Osteocyte (in vitro differentiated cells): ENCODE measurements around the gene NACC2. TPM values are rescaled to one million over a fixed set of nuclear protein-coding genes. Genes with fewer than 3 reads are reported as not detected.

Experiments
- DNase-seq: peaks from one replicate; pipeline ENCODE4 v3.0.0; 2021; ENCODE audit warnings: mixed read lengths; ENCODE audit not compliant: unreplicated experiment; ENCODE audit errors: extremely low spot score
- H3K27ac Mint-ChIP-seq: one replicate; pipeline ENCODE4 v1.8.0; 2021; ENCODE audit warnings: mild to moderate bottlenecking, mixed read lengths; ENCODE audit not compliant: unreplicated experiment
- H3K27me3 Mint-ChIP-seq: one replicate; pipeline ENCODE4 v1.8.0; 2021; ENCODE audit warnings: mixed read lengths; ENCODE audit not compliant: unreplicated experiment
- H3K36me3 Mint-ChIP-seq: one replicate; pipeline ENCODE4 v1.8.0; 2021; ENCODE audit warnings: mixed read lengths; ENCODE audit not compliant: unreplicated experiment
- H3K4me1 Mint-ChIP-seq: one replicate; pipeline ENCODE4 v1.8.0; 2021; ENCODE audit warnings: mixed read lengths; ENCODE audit not compliant: unreplicated experiment
- H3K4me3 Mint-ChIP-seq: one replicate; pipeline ENCODE4 v1.8.0; 2021; ENCODE audit warnings: mild to moderate bottlenecking, moderate library complexity, mixed read lengths; ENCODE audit not compliant: unreplicated experiment
- H3K9me3 Mint-ChIP-seq: one replicate; pipeline ENCODE4 v1.8.0; 2021; ENCODE audit warnings: mixed read lengths; ENCODE audit not compliant: unreplicated experiment
- total RNA-seq: library from RNA; stranded (reverse); gene quantifications from 2 replicates; pipeline ENCODE4 v1.2.1, GENCODE V29; 2021
- TF ChIP-seq, protein P1 (sequence below): fragments of 200-600 bp; sonication (generic); IDR thresholded peaks from 2 replicates; pipeline ENCODE4 v1.5.0; 2021; ENCODE audit warnings: antibody characterized with exemption, mild to moderate bottlenecking, moderate library complexity

NACC2 gene
- total RNA-seq, 1 donor from 2014 or later: 40.1 TPM

- TF ChIP-seq, protein P1, sequence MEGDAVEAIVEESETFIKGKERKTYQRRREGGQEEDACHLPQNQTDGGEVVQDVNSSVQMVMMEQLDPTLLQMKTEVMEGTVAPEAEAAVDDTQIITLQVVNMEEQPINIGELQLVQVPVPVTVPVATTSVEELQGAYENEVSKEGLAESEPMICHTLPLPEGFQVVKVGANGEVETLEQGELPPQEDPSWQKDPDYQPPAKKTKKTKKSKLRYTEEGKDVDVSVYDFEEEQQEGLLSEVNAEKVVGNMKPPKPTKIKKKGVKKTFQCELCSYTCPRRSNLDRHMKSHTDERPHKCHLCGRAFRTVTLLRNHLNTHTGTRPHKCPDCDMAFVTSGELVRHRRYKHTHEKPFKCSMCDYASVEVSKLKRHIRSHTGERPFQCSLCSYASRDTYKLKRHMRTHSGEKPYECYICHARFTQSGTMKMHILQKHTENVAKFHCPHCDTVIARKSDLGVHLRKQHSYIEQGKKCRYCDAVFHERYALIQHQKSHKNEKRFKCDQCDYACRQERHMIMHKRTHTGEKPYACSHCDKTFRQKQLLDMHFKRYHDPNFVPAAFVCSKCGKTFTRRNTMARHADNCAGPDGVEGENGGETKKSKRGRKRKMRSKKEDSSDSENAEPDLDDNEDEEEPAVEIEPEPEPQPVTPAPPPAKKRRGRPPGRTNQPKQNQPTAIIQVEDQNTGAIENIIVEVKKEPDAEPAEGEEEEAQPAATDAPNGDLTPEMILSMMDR: no peak
- no peak for DNase-seq
- Mint-ChIP-seq H3K4me3 (peak overlapping the region; percentile 88), H3K27me3 (peaks cover 15% of the 10 kb centered on the region), H3K9me3 (no peaks in the 10 kb centered on the region), H3K4me1 (peaks cover 15% of the 10 kb centered on the region), H3K27ac (peak overlapping the region; percentile 87), H3K36me3 (no peaks in the 10 kb centered on the region)
Measured at GRCh38 chr9:135960411-135961276, 134.4 kb downstream of the NACC2 start.

DNA sequence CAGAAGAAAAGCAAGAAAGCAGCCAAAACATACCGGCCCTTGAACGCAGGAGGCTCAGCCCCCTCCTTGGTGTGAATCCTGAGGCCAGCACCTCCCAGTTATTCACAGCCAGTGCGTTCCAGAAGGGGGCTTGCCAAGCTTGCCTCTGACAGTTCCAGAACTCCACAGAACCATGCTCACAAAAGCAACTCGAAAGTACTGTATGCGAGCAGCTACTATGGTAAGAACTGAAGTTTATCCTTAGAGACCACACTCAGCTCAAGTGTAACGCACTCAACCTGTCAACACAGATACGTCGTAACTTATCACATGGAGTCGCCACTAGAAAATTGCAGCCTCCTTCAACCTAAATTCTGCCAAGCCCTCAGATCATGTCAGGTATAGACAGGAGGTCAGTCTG lies 135.3 kb downstream of the NACC2 start:
- H3K9me3 Mint-ChIP-seq: no peaks in the 10 kb centered on the region
- peaks cover 2% of the 10 kb centered on the region for H3K36me3 Mint-ChIP-seq
- TF ChIP-seq, protein P1: no peak
- peaks cover 15% of the 10 kb centered on the region for H3K27me3 Mint-ChIP-seq
- peak overlapping the region; percentile 88 for H3K4me3 Mint-ChIP-seq
- no peak for DNase-seq
- H3K27ac Mint-ChIP-seq: peak overlapping the region; percentile 87
- H3K4me1 Mint-ChIP-seq: peaks cover 15% of the 10 kb centered on the region

GRCh38 chr9:135958485-135958884 lies 136.6 kb downstream of the NACC2 start:
- peaks cover 5% of the 10 kb centered on the region for H3K36me3 Mint-ChIP-seq
- H3K4me3 Mint-ChIP-seq: no peak overlapping the region
- H3K4me1 Mint-ChIP-seq: peaks cover 15% of the 10 kb centered on the region
- H3K27ac Mint-ChIP-seq: no peak overlapping the region
- peaks cover 9% of the 10 kb centered on the region for H3K27me3 Mint-ChIP-seq
- no peak for DNase-seq
- H3K9me3 Mint-ChIP-seq: no peaks in the 10 kb centered on the region
- TF ChIP-seq, protein P1: no peak

GRCh38 chr9:135957431-135957830 lies 137.7 kb downstream of the NACC2 start:
- Mint-ChIP-seq H3K27me3 (peaks cover 4% of the 10 kb centered on the region), H3K9me3 (no peaks in the 10 kb centered on the region), H3K27ac (no peak overlapping the region), H3K4me1 (peaks cover 15% of the 10 kb centered on the region), H3K4me3 (no peak overlapping the region), H3K36me3 (peaks cover 10% of the 10 kb centered on the region)
- TF ChIP-seq, protein P1: no peak
- DNase-seq: no peak

GRCh38 chr9:135956802-135957174 lies 138.3 kb downstream of the NACC2 start:
- Mint-ChIP-seq H3K9me3 (no peaks in the 10 kb centered on the region), H3K27me3 (no peaks in the 10 kb centered on the region), H3K4me3 (no peak overlapping the region), H3K36me3 (peaks cover 15% of the 10 kb centered on the region), H3K4me1 (peaks cover 21% of the 10 kb centered on the region), H3K27ac (no peak overlapping the region)
- TF ChIP-seq, protein P1: no peak
- no peak for DNase-seq
